ENCODE measurements around the gene NTNG1. TPM values are rescaled to one million over a fixed set of nuclear protein-coding genes. Genes with fewer than 3 reads are reported as not detected.

The NTNG1 gene
- total and polyA plus RNA-seq, 11 donors: 4.6 TPM; not detected in 10

- H3K27me3 ChIP-seq: no peaks in the 10 kb centered on the region
- DNase-seq (no peak), ATAC-seq (no peak)
- no peak overlapping the region for H3K27ac ChIP-seq
- H3K9me3 ChIP-seq: no peaks in the 10 kb centered on the region
- WGBS, 4 donors: 72 to 85% (median 81%) methylated on average over 2 of the region's 2 CpGs
- no peak for TF ChIP-seq CTCF (IDR thresholded peaks at IDR 0.05)
- TF ChIP-seq POLR2A (IDR thresholded peaks at IDR 0.05): no peak
- H3K4me3 ChIP-seq: no peak overlapping the region
- H3K36me3 ChIP-seq: no peaks in the 10 kb centered on the region
- intact Hi-C loops (cut with DNase I): no loop called here
- no peaks in the 10 kb centered on the region for H3K4me1 ChIP-seq
These were observed 178.1 kb downstream of the NTNG1 start for GRCh38 chr1:107318932-107319331.

- DNase-seq: no peak
- TF ChIP-seq CTCF (IDR thresholded peaks at IDR 0.05): no peak
- TF ChIP-seq POLR2A (IDR thresholded peaks at IDR 0.05): no peak
- Histone ChIP-seq H3K27ac (no peak overlapping the region), H3K4me3 (no peak overlapping the region), H3K9me3 (no peaks in the 10 kb centered on the region), H3K27me3 (no peaks in the 10 kb centered on the region), H3K36me3 (no peaks in the 10 kb centered on the region), H3K4me1 (no peaks in the 10 kb centered on the region)
- intact Hi-C loops (cut with DNase I): no loop called here
- 82 to 93% (median 85%) methylated on average over 3 of the region's 3 CpGs for WGBS, 4 donors
- ATAC-seq: no peak
These were observed 182.9 kb downstream of the NTNG1 start for GRCh38 chr1:107323784-107324183.

GRCh38 chr1:107326824-107327445 is 186.1 kb downstream of the NTNG1 start:
- no peaks in the 10 kb centered on the region for H3K36me3 ChIP-seq
- WGBS, 4 donors: 38 to 66% (median 49%) methylated on average over 2 of the region's 2 CpGs
- H3K4me3 ChIP-seq: no peak overlapping the region
- H3K27me3 ChIP-seq: no peaks in the 10 kb centered on the region
- no peak overlapping the region for H3K27ac ChIP-seq
- intact Hi-C loops (cut with DNase I): no loop called here
- no peaks in the 10 kb centered on the region for H3K4me1 ChIP-seq
- no peaks in the 10 kb centered on the region for H3K9me3 ChIP-seq
- no peak for TF ChIP-seq POLR2A (IDR thresholded peaks at IDR 0.05)
- no peak for TF ChIP-seq CTCF (IDR thresholded peaks at IDR 0.05)
- DNase-seq: no peak
- ATAC-seq: no peak

GRCh38 chr1:107327446-107327845 is 186.6 kb downstream of the NTNG1 start:
- no peaks in the 10 kb centered on the region for H3K36me3 ChIP-seq
- TF ChIP-seq POLR2A (IDR thresholded peaks at IDR 0.05): no peak
- no peaks in the 10 kb centered on the region for H3K27me3 ChIP-seq
- intact Hi-C loops (cut with DNase I): no loop called here
- H3K27ac ChIP-seq: no peak overlapping the region
- 73 to 76% (median 75%) methylated on average over 1 of the region's 1 CpG for WGBS, 4 donors
- ATAC-seq (no peak), DNase-seq (no peak)
- H3K4me3 ChIP-seq: no peak overlapping the region
- H3K4me1 ChIP-seq: no peaks in the 10 kb centered on the region
- H3K9me3 ChIP-seq: no peaks in the 10 kb centered on the region

GRCh38 chr1:107328087-107328486 is 187.2 kb downstream of the NTNG1 start:
- no peaks in the 10 kb centered on the region for H3K36me3 ChIP-seq
- no peak for DNase-seq
- H3K27ac ChIP-seq: no peak overlapping the region
- no peak for TF ChIP-seq CTCF (IDR thresholded peaks at IDR 0.05)
- TF ChIP-seq POLR2A (IDR thresholded peaks at IDR 0.05): no peak
- H3K9me3 ChIP-seq: no peaks in the 10 kb centered on the region
- no peak for ATAC-seq
- 89 to 92% (median 92%) methylated on average over 5 of the region's 5 CpGs for WGBS, 4 donors
- H3K4me1 ChIP-seq: no peaks in the 10 kb centered on the region
- H3K4me3 ChIP-seq: no peak overlapping the region
- no peaks in the 10 kb centered on the region for H3K27me3 ChIP-seq
- intact Hi-C loops (cut with DNase I): no loop called here
